H1 (cell line): Measurements from ENCODE around the gene CIZ1.

Experiments used
- ASH2L ChIP-seq: fragments of 200-600, 300-600 bp; sonication (generic); IDR thresholded peaks from one replicate; pipeline ENCODE4 v1.7.1; 2017; ENCODE audit warnings: low read length
- CHD2 ChIP-seq: IDR thresholded peaks from 2 replicates; pipeline ENCODE4 v1.6.1; 2012; ENCODE audit warnings: low read length, improper control_type of control experiment
- EP300 ChIP-seq, 2 experiments: IDR thresholded peaks; 1 replicate in 1 of 2; 2 replicates in 1 of 2; pipeline ENCODE4 v1.6.1; 2011 to 2012; ENCODE audit warnings: low read depth in 2 of 2, low read length in 2 of 2, mild to moderate bottlenecking in 2 of 2, borderline replicate concordance in 1 of 2, inconsistent platforms in 1 of 2, moderate library complexity in 1 of 2
- GTF2F1 ChIP-seq: IDR thresholded peaks from 2 replicates; pipeline ENCODE4 v1.6.1; 2012; ENCODE audit warnings: low read depth, low read length, improper control_type of control experiment, borderline replicate concordance
- MAFK ChIP-seq: IDR thresholded peaks from 2 replicates; pipeline ENCODE4 v1.6.1; 2012; ENCODE audit warnings: low read depth, mild to moderate bottlenecking, improper control_type of control experiment, low read length
- POLR2A ChIP-seq, 2 experiments: IDR thresholded peaks; 1 replicate in 1 of 2; 2 replicates in 1 of 2; pipeline ENCODE4 v1.6.1; 2011; ENCODE audit warnings: low read depth in 2 of 2, low read length in 2 of 2, mild to moderate bottlenecking in 2 of 2; ENCODE audit errors: control extremely low read depth in 1 of 2
- POLR2AphosphoS5 ChIP-seq: IDR thresholded peaks from 2 replicates; pipeline ENCODE4 v1.6.1; 2011; ENCODE audit warnings: low read depth, low read length
- RAD21 ChIP-seq, 2 experiments: IDR thresholded peaks in 1 of 2; conservative IDR thresholded peaks in 1 of 2; 2 replicates each; pipeline ENCODE4 v1.6.1; 2011; ENCODE audit warnings: low read depth in 2 of 2, low read length in 2 of 2, improper control_type of control experiment in 1 of 2, inconsistent platforms in 1 of 2, mild to moderate bottlenecking in 1 of 2, moderate library complexity in 1 of 2
- SRF ChIP-seq: IDR thresholded peaks from 2 replicates; pipeline ENCODE4 v1.6.1; 2011; ENCODE audit warnings: mild to moderate bottlenecking, low read depth, low read length, moderate library complexity
- YY1 ChIP-seq: IDR thresholded peaks from 2 replicates; pipeline ENCODE4 v1.6.1; 2011; ENCODE audit warnings: low read depth, mild to moderate bottlenecking, low read length
- TF ChIP-seq, protein P1 (sequence below), 3 experiments: IDR thresholded peaks; 1 replicate in 2 of 3; 2 replicates in 1 of 3; pipeline versions ENCODE4 v1.5.1 to v1.6.1; 2011; ENCODE audit warnings: low read length in 3 of 3, mild to moderate bottlenecking in 3 of 3, inconsistent platforms in 2 of 3, low read depth in 1 of 3, moderate library complexity in 1 of 3; ENCODE audit not compliant: insufficient read depth in 1 of 3; ENCODE audit errors: control extremely low read depth in 1 of 3
- TF ChIP-seq, protein P2 (sequence below): IDR thresholded peaks from 2 replicates; pipeline ENCODE4 v1.6.1; 2012; ENCODE audit warnings: inconsistent platforms

DNA sequence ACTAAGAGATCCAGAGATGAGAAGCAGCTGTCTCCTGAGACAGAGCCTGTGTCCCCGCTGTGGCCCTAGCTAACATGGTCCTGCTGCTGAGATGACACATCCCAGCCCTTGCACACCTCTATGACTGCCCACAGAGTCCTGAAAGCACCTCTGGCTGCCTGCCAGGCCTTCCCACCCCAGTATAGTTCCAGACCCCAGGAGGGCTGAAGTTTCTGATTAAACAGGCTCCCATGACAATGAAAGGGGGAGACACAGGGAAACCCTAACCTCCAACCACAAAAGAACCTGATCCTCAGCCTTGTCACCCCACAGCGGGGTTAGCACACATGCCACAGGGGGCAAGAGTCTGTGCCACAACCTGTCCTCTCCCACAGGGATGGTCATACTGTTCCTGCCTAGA lies 15.6 kb downstream of the CIZ1 start:
- TF ChIP-seq EP300 (IDR thresholded peaks at IDR 0.05; ENCODE audit: borderline replicate concordance in 1 of 2, low read depth in 2 of 2, low read length in 2 of 2) (no peak), RAD21 (IDR thresholded peaks at IDR 0.05 in 1 of 2, conservative IDR thresholded peaks at IDR 0.05 in 1 of 2; ENCODE audit: low read depth in 2 of 2, low read length in 2 of 2) (no peak), SRF (no peak), GTF2F1 (no peak), POLR2AphosphoS5 (no peak), MAFK (no peak), ASH2L (no peak), CHD2 (no peak), POLR2A (IDR thresholded peaks at IDR 0.05; ENCODE audit: control extremely low read depth in 1 of 2, low read depth in 2 of 2, low read length in 2 of 2) (no peak), YY1 (no peak)
- TF ChIP-seq, protein P1, sequence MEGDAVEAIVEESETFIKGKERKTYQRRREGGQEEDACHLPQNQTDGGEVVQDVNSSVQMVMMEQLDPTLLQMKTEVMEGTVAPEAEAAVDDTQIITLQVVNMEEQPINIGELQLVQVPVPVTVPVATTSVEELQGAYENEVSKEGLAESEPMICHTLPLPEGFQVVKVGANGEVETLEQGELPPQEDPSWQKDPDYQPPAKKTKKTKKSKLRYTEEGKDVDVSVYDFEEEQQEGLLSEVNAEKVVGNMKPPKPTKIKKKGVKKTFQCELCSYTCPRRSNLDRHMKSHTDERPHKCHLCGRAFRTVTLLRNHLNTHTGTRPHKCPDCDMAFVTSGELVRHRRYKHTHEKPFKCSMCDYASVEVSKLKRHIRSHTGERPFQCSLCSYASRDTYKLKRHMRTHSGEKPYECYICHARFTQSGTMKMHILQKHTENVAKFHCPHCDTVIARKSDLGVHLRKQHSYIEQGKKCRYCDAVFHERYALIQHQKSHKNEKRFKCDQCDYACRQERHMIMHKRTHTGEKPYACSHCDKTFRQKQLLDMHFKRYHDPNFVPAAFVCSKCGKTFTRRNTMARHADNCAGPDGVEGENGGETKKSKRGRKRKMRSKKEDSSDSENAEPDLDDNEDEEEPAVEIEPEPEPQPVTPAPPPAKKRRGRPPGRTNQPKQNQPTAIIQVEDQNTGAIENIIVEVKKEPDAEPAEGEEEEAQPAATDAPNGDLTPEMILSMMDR (IDR thresholded peaks at IDR 0.05; ENCODE audit: control extremely low read depth in 1 of 3, insufficient read depth in 1 of 3, low read depth in 1 of 3, low read length in 3 of 3): no peak
- TF ChIP-seq, protein P2, sequence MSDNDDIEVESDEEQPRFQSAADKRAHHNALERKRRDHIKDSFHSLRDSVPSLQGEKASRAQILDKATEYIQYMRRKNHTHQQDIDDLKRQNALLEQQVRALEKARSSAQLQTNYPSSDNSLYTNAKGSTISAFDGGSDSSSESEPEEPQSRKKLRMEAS: no peak
